ENCODE results near the gene GALNT18. TPM values are rescaled to one million over a fixed set of nuclear protein-coding genes. Genes with fewer than 3 reads are reported as not detected.
A peak's percentile ranks its signal among the peaks of the same experiment; 100 is the strongest.

The GALNT18 gene
- total and polyA plus RNA-seq, 2 experiments from 2014 or later: 4.3 to 10.8 TPM

DNA sequence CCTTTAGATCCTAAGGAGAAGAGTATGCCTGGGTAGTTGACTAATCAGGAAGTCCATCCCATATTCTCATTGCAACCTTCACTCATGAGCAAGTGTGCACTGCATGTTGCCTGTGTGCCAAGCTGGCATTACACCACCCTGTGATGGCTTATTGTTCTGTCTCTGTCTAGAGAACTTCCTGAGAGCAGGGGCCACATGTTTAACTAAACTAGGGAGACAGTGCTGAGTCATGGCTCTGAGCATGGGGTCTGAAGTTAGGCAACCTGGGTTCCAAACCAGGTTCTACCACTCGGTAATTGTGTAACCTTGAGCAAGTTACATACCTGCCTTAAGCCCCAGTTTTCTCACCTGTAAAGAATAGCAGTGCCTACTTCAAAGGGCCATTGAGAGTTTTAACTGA, 308.4 kb downstream of the GALNT18 start (continued):
- TF ChIP-seq, protein P1, sequence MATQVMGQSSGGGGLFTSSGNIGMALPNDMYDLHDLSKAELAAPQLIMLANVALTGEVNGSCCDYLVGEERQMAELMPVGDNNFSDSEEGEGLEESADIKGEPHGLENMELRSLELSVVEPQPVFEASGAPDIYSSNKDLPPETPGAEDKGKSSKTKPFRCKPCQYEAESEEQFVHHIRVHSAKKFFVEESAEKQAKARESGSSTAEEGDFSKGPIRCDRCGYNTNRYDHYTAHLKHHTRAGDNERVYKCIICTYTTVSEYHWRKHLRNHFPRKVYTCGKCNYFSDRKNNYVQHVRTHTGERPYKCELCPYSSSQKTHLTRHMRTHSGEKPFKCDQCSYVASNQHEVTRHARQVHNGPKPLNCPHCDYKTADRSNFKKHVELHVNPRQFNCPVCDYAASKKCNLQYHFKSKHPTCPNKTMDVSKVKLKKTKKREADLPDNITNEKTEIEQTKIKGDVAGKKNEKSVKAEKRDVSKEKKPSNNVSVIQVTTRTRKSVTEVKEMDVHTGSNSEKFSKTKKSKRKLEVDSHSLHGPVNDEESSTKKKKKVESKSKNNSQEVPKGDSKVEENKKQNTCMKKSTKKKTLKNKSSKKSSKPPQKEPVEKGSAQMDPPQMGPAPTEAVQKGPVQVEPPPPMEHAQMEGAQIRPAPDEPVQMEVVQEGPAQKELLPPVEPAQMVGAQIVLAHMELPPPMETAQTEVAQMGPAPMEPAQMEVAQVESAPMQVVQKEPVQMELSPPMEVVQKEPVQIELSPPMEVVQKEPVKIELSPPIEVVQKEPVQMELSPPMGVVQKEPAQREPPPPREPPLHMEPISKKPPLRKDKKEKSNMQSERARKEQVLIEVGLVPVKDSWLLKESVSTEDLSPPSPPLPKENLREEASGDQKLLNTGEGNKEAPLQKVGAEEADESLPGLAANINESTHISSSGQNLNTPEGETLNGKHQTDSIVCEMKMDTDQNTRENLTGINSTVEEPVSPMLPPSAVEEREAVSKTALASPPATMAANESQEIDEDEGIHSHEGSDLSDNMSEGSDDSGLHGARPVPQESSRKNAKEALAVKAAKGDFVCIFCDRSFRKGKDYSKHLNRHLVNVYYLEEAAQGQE (IDR thresholded peaks at IDR 0.05; ENCODE audit: unreplicated experiment): no peak
- TF ChIP-seq, protein P2, sequence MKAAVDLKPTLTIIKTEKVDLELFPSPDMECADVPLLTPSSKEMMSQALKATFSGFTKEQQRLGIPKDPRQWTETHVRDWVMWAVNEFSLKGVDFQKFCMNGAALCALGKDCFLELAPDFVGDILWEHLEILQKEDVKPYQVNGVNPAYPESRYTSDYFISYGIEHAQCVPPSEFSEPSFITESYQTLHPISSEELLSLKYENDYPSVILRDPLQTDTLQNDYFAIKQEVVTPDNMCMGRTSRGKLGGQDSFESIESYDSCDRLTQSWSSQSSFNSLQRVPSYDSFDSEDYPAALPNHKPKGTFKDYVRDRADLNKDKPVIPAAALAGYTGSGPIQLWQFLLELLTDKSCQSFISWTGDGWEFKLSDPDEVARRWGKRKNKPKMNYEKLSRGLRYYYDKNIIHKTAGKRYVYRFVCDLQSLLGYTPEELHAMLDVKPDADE (IDR thresholded peaks at IDR 0.05): no peak
- TF ChIP-seq, protein P3, sequence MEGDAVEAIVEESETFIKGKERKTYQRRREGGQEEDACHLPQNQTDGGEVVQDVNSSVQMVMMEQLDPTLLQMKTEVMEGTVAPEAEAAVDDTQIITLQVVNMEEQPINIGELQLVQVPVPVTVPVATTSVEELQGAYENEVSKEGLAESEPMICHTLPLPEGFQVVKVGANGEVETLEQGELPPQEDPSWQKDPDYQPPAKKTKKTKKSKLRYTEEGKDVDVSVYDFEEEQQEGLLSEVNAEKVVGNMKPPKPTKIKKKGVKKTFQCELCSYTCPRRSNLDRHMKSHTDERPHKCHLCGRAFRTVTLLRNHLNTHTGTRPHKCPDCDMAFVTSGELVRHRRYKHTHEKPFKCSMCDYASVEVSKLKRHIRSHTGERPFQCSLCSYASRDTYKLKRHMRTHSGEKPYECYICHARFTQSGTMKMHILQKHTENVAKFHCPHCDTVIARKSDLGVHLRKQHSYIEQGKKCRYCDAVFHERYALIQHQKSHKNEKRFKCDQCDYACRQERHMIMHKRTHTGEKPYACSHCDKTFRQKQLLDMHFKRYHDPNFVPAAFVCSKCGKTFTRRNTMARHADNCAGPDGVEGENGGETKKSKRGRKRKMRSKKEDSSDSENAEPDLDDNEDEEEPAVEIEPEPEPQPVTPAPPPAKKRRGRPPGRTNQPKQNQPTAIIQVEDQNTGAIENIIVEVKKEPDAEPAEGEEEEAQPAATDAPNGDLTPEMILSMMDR (conservative IDR thresholded peaks at IDR 0.05; ENCODE audit: low read depth in 2 of 2): no peak
- no peak for TF ChIP-seq EZH2 (IDR thresholded peaks at IDR 0.05; ENCODE audit: low read depth, unreplicated experiment)
- TF ChIP-seq ZNF114 (CRISPR knock-in tag; IDR thresholded peaks at IDR 0.05): no peak
- no peak for TF ChIP-seq POLR2AphosphoS5 (IDR thresholded peaks at IDR 0.05; ENCODE audit: low read depth)
- TF ChIP-seq STAT1 (IDR thresholded peaks at IDR 0.05; ENCODE audit: unreplicated experiment): no peak
- TF ChIP-seq CREB1 (CRISPR knock-in tag; IDR thresholded peaks at IDR 0.05; ENCODE audit: low read depth): no peak

DNA sequence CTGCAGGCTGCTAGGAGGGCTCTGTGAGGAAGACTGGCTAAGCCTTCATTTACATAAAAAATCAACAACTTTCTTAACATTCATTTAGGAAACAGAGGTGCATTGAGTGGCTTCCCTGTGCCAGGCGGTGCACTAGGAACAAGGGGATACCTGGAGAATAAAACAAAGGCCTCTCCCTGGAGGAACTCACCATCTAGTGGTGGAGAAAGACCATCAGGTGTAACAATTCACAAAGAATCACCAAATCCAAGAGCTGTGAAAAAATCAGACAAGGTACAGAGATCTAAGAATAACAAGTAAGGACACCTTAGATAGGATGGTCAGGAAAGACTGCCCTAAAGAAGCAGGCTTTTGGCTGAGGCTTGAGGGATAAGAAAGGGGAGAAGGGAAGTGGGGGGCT, 309.1 kb downstream of the GALNT18 start:
- ATAC-seq (peak; percentile 47; the same call in 2 of the 3 replicates), DNase-seq (ENCODE audit: low spot score) (peak; percentile 8)
- H3K27me3 Mint-ChIP-seq (ENCODE audit: insufficient read depth, low read depth, poor library complexity): peaks cover 7% of the 10 kb centered on the region
- H3K27ac Mint-ChIP-seq: no peak overlapping the region
- no peak overlapping the region for H3K4me3 Mint-ChIP-seq
- H3K9me3 Mint-ChIP-seq: no peaks in the 10 kb centered on the region
- Histone ChIP-seq H2AFZ (no peak overlapping the region), H4K20me1 (replicated peaks; ENCODE audit: insufficient read depth) (no peaks in the 10 kb centered on the region), H3K4me2 (no peak overlapping the region), H3K4me1 (ENCODE audit: insufficient read depth) (no peaks in the 10 kb centered on the region), H3K79me2 (replicated peaks; ENCODE audit: insufficient read depth) (no peaks in the 10 kb centered on the region), H3F3A (replicated peaks; ENCODE audit: low read depth) (no peaks in the 10 kb centered on the region), H3K36me3 (ENCODE audit: insufficient read depth) (no peaks in the 10 kb centered on the region), H3K27ac (ENCODE audit: low read depth) (no peak overlapping the region), H3K4me3 (no peak overlapping the region), H3K27me3 (ENCODE audit: insufficient read depth) (no peaks in the 10 kb centered on the region), H3K9me2 (ENCODE audit: insufficient read depth) (peaks cover 11% of the 10 kb centered on the region; the same call in 1 of the 2 replicates)
- TF ChIP-seq, protein P3 (conservative IDR thresholded peaks at IDR 0.05; ENCODE audit: low read depth in 2 of 2): peak; percentile 16 to 42; a peak in 2 of 4 replicates
- TF ChIP-seq, protein P4, sequence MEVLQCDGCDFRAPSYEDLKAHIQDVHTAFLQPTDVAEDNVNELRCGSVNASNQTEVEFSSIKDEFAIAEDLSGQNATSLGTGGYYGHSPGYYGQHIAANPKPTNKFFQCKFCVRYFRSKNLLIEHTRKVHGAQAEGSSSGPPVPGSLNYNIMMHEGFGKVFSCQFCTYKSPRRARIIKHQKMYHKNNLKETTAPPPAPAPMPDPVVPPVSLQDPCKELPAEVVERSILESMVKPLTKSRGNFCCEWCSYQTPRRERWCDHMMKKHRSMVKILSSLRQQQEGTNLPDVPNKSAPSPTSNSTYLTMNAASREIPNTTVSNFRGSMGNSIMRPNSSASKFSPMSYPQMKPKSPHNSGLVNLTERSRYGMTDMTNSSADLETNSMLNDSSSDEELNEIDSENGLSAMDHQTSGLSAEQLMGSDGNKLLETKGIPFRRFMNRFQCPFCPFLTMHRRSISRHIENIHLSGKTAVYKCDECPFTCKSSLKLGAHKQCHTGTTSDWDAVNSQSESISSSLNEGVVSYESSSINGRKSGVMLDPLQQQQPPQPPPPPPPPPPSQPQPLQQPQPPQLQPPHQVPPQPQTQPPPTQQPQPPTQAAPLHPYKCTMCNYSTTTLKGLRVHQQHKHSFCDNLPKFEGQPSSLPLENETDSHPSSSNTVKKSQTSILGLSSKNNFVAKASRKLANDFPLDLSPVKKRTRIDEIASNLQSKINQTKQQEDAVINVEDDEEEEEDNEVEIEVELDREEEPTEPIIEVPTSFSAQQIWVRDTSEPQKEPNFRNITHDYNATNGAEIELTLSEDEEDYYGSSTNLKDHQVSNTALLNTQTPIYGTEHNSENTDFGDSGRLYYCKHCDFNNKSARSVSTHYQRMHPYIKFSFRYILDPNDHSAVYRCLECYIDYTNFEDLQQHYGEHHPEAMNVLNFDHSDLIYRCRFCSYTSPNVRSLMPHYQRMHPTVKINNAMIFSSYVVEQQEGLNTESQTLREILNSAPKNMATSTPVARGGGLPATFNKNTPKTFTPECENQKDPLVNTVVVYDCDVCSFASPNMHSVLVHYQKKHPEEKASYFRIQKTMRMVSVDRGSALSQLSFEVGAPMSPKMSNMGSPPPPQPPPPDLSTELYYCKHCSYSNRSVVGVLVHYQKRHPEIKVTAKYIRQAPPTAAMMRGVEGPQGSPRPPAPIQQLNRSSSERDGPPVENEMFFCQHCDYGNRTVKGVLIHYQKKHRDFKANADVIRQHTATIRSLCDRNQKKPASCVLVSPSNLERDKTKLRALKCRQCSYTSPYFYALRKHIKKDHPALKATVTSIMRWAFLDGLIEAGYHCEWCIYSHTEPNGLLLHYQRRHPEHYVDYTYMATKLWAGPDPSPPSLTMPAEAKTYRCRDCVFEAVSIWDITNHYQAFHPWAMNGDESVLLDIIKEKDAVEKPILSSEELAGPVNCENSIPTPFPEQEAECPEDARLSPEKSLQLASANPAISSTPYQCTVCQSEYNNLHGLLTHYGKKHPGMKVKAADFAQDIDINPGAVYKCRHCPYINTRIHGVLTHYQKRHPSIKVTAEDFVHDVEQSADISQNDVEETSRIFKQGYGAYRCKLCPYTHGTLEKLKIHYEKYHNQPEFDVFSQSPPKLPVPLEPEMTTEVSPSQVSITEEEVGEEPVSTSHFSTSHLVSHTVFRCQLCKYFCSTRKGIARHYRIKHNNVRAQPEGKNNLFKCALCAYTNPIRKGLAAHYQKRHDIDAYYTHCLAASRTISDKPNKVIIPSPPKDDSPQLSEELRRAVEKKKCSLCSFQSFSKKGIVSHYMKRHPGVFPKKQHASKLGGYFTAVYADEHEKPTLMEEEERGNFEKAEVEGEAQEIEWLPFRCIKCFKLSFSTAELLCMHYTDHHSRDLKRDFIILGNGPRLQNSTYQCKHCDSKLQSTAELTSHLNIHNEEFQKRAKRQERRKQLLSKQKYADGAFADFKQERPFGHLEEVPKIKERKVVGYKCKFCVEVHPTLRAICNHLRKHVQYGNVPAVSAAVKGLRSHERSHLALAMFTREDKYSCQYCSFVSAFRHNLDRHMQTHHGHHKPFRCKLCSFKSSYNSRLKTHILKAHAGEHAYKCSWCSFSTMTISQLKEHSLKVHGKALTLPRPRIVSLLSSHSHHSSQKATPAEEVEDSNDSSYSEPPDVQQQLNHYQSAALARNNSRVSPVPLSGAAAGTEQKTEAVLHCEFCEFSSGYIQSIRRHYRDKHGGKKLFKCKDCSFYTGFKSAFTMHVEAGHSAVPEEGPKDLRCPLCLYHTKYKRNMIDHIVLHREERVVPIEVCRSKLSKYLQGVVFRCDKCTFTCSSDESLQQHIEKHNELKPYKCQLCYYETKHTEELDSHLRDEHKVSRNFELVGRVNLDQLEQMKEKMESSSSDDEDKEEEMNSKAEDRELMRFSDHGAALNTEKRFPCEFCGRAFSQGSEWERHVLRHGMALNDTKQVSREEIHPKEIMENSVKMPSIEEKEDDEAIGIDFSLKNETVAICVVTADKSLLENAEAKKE (CRISPR knock-in tag; IDR thresholded peaks at IDR 0.05): no peak
- no peaks in the 10 kb centered on the region for H3K36me3 Mint-ChIP-seq (ENCODE audit: low read depth)
- H3K4me1 Mint-ChIP-seq: peaks cover 2% of the 10 kb centered on the region
